HCT116 (cell line): ENCODE measurements around the gene PLCXD1. TPM values are rescaled to one million over a fixed set of nuclear protein-coding genes. Genes with fewer than 3 reads are reported as not detected.
A peak's percentile ranks its signal among the peaks of the same experiment; 100 is the strongest.

Experiments used
- ATAC-seq: fragments of 200-7000 bp; cut with Tn5 transposase; 2 replicates; pipeline ENCODE4 v1.9.1; 2020; ENCODE audit warnings: mild to moderate bottlenecking, moderate library complexity
- BruUV-seq: library from RNA; stranded (reverse); fragments of 400-500 nt; replicated peaks from 2 replicates; lab custom pipeline; 2021; lab: Mats Ljungman, UMichigan
- CTCF ChIA-PET: fragments of 300-600 bp; sonication (Branson Sonifier 250); formaldehyde crosslinking; loops from one replicate; lab custom pipeline; 2021; ENCODE audit warnings: antibody characterized with exemption; lab: Charles Lee
- POLR2A ChIA-PET: fragments of 300-600, 350-600 bp; sonication (Branson Sonifier 250); formaldehyde crosslinking; loops from one replicate; lab custom pipeline; 2021; ENCODE audit warnings: antibody characterized with exemption; lab: Charles Lee
- RAD21 ChIA-PET, 2 experiments: fragments of 300-600 bp; sonication (Branson Sonifier 250); formaldehyde crosslinking; loops; one replicate each; lab custom pipeline; 2023; ENCODE audit warnings: low total read pairs in 2 of 2; ENCODE audit not compliant: uncharacterized antibody in 2 of 2, unreplicated experiment in 2 of 2, low non-redundant PET in 1 of 2; lab: Charles Lee
- DNase-seq: peaks from one replicate; pipeline ENCODE4 v3.0.0-alpha.2; 2010; ENCODE audit warnings: low read depth, low spot score
- H2AFZ ChIP-seq: fragments of 200-600 bp; shearing (Covaris generic), sonication (generic); 2 replicates; pipeline ENCODE4 v1.6.1; 2017; ENCODE audit warnings: low read depth, mixed run types, mixed read lengths, antibody characterized with exemption, low read length; ENCODE audit not compliant: poor library complexity, severe bottlenecking
- H3K27ac ChIP-seq: 2 replicates; pipeline ENCODE4 v1.5.1; 2012; ENCODE audit warnings: low read depth, low read length
- H3K27me3 ChIP-seq: fragments of 200-600 bp; sonication (generic); 2 replicates; pipeline ENCODE4 v1.6.1; 2016; ENCODE audit warnings: mixed run types, low read length, mixed read lengths; ENCODE audit not compliant: insufficient read depth
- H3K36me3 ChIP-seq, 2 experiments: fragments of 200-500 bp in 1 of 2; fragments of 200-600 bp in 1 of 2; sonication (Bioruptor generic) in 1 of 2; sonication (generic) in 1 of 2; 2 replicates each; pipeline versions ENCODE4 v1.5.1 to v1.6.1; 2014 to 2016; ENCODE audit warnings: low read length in 2 of 2, inconsistent platforms in 1 of 2, mixed read lengths in 1 of 2, mixed run types in 1 of 2; ENCODE audit not compliant: insufficient read depth in 2 of 2, control insufficient read depth in 1 of 2
- H3K4me1 ChIP-seq, 2 experiments: fragments of 200-600 bp in 1 of 2; sonication (generic) in 1 of 2; 2 replicates each; pipeline versions ENCODE4 v1.5.1 to v1.6.1; 2012 to 2017; ENCODE audit warnings: low read length in 2 of 2, inconsistent platforms in 1 of 2, mild to moderate bottlenecking in 1 of 2, mixed read lengths in 1 of 2, mixed run types in 1 of 2, moderate library complexity in 1 of 2; ENCODE audit not compliant: insufficient read depth in 2 of 2, control insufficient read depth in 1 of 2
- H3K4me2 ChIP-seq: fragments of 200-600 bp; sonication (generic); 2 replicates; pipeline ENCODE4 v1.6.1; 2017; ENCODE audit warnings: mixed run types, low read length, mixed read lengths
- H3K4me3 ChIP-seq, 2 experiments: fragments of 200-600 bp in 1 of 2; sonication (generic) in 1 of 2; replicated peaks in 1 of 2; 2 replicates each; pipeline ENCODE4 v1.5.1; 2011 to 2016; ENCODE audit warnings: low read length in 2 of 2, control low read depth in 1 of 2, low read depth in 1 of 2, mild to moderate bottlenecking in 1 of 2, mixed read lengths in 1 of 2, mixed run types in 1 of 2
- H3K79me2 ChIP-seq: fragments of 200-600 bp; sonication (generic); 2 replicates; pipeline ENCODE4 v1.6.1; 2017; ENCODE audit warnings: mild to moderate bottlenecking, mixed run types, low read length, moderate library complexity, mixed read lengths; ENCODE audit not compliant: insufficient read depth
- H3K9ac ChIP-seq: fragments of 200-600 bp; sonication (generic); 2 replicates; pipeline ENCODE4 v1.6.1; 2016; ENCODE audit warnings: low read length, mixed read lengths
- H3K9me2 ChIP-seq: fragments of 200-600 bp; sonication (generic), shearing (Covaris generic); 2 replicates; pipeline ENCODE4 v1.6.1; 2017; ENCODE audit warnings: mixed run types, mild to moderate bottlenecking, moderate library complexity; ENCODE audit not compliant: insufficient read depth
- H3K9me3 ChIP-seq, 2 experiments: fragments of 200-500 bp in 1 of 2; fragments of 200-600 bp in 1 of 2; sonication (Bioruptor generic) in 1 of 2; sonication (generic) in 1 of 2; 2 replicates each; pipeline ENCODE4 v1.6.1; 2014 to 2017; ENCODE audit warnings: low read length in 2 of 2, mixed read lengths in 2 of 2, inconsistent platforms in 1 of 2, low read depth in 1 of 2, mild to moderate bottlenecking in 1 of 2, mixed run types in 1 of 2, moderate library complexity in 1 of 2; ENCODE audit not compliant: control insufficient read depth in 1 of 2, insufficient read depth in 1 of 2
- H4K20me1 ChIP-seq: fragments of 200-600 bp; sonication (generic), shearing (Covaris generic); 2 replicates; pipeline ENCODE4 v1.6.1; 2017; ENCODE audit warnings: mixed run types, mild to moderate bottlenecking, moderate library complexity; ENCODE audit not compliant: insufficient read depth
- CBX3 ChIP-seq: IDR thresholded peaks from 2 replicates; pipeline ENCODE4 v1.6.1; 2012; ENCODE audit warnings: low read depth
- ELF1 ChIP-seq: IDR thresholded peaks from 2 replicates; pipeline ENCODE4 v1.6.1; 2012; ENCODE audit warnings: low read depth, borderline replicate concordance
- FOSL1 ChIP-seq: IDR thresholded peaks from 2 replicates; pipeline ENCODE4 v1.6.1; 2012; ENCODE audit warnings: low read depth
- JUND ChIP-seq: IDR thresholded peaks from 2 replicates; pipeline ENCODE4 v1.6.1; 2012
- POLR2AphosphoS5 ChIP-seq: IDR thresholded peaks from 2 replicates; pipeline ENCODE4 v1.6.1; 2011; ENCODE audit warnings: mild to moderate bottlenecking, low read depth, low read length, moderate library complexity
- RAD21 ChIP-seq: IDR thresholded peaks from 2 replicates; pipeline ENCODE4 v1.6.1; 2012; ENCODE audit warnings: low read depth, mild to moderate bottlenecking
- REST ChIP-seq: IDR thresholded peaks from 2 replicates; pipeline ENCODE4 v1.6.1; 2012; ENCODE audit warnings: low read depth
- SIN3A ChIP-seq: IDR thresholded peaks from 2 replicates; pipeline ENCODE4 v1.6.1; 2012; ENCODE audit warnings: low read depth
- SP1 ChIP-seq: IDR thresholded peaks from 2 replicates; pipeline ENCODE4 v1.6.1; 2012; ENCODE audit warnings: low read depth
- TCF7L2 ChIP-seq: IDR thresholded peaks from 2 replicates; pipeline ENCODE4 v1.7.0; 2011; ENCODE audit warnings: borderline replicate concordance, inconsistent platforms; ENCODE audit not compliant: insufficient read depth, insufficient read length; ENCODE audit errors: extremely low read depth
- ZBTB33 ChIP-seq: IDR thresholded peaks from 2 replicates; pipeline ENCODE4 v1.6.1; 2011; ENCODE audit warnings: mild to moderate bottlenecking, low read length, moderate library complexity; ENCODE audit not compliant: insufficient replicate concordance; ENCODE audit errors: extremely low read depth
- ZFX ChIP-seq: fragments of 450-650 bp; IDR thresholded peaks from 2 replicates; pipeline ENCODE4 v1.6.1; 2017
- ZNF274 ChIP-seq: fragments of 200-500 bp; sonication (Bioruptor generic); IDR thresholded peaks from 2 replicates; pipeline ENCODE4 v1.6.1; 2014; ENCODE audit warnings: mild to moderate bottlenecking, low read depth, low read length, inconsistent platforms
- intact Hi-C: fragments of 100-400 bp; cut with micrococcal nuclease; formaldehyde crosslinking; loops from 2 replicates; pipeline ENCODE4 v1.10.0; 2022
- total RNA-seq: library from RNA; stranded (reverse); gene quantifications from one replicate; pipeline ENCODE4 v1.2.1, GENCODE V29; 2021; ENCODE audit not compliant: unreplicated experiment
- TF ChIP-seq, protein P1 (sequence below): IDR thresholded peaks from 2 replicates; pipeline ENCODE4 v1.6.1; 2012

PLCXD1 gene
- total RNA-seq, 1 experiment from 2014 or later: 26.3 TPM

DNA sequence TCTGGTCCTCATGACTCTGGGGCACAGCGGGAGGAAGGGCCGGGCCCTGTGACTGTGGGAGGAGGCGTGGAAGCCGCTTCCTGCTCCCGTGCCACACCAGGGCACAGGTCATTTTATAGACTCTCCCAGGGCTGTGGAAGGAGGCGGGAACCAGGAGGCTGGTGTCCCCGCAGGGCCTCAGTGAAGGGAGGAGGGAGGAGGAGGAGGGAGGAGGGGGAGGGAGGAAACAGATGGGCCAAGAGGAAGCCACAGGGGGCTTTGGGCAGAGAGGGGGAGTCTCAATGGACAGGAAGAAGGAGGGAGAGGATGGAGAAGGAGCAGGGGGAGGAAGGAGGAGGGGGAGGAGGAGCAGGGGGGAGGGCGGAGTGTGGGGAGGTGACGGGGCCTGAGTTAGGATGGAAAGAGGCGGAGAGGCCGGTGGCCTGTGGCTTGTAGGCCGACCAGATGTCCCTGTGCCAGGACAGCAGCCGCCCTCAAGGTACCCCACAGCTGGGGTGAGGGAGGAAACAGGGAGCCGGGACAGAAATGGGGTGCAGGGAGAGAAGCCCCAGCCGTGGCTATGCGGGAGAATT lies 6.2 kb upstream of the PLCXD1 start:
- Histone ChIP-seq H3K27ac (no peak overlapping the region), H3K79me2 (no peaks in the 10 kb centered on the region), H4K20me1 (no peaks in the 10 kb centered on the region), H2AFZ (no peak overlapping the region), H3K4me1 (peaks cover 0 to 23% of the 10 kb centered on the region in 2 experiments; a peak in 2 of 4 replicates), H3K36me3 (no peaks in the 10 kb centered on the region), H3K4me3 (no peak overlapping the region), H3K27me3 (no peaks in the 10 kb centered on the region), H3K9me3 (no peaks in the 10 kb centered on the region), H3K4me2 (no peak overlapping the region), H3K9ac (no peak overlapping the region), H3K9me2 (no peaks in the 10 kb centered on the region)
- TF ChIP-seq SP1: no peak
- TF ChIP-seq CBX3: no peak
- DNase-seq (no peak), ATAC-seq (no peak)
- intact Hi-C loops: loop anchor here (5.0 kb wide), 1 partner anchor 42 kb away; the partner anchor contains the start of gene GTPBP6
- no TSS peak for BruUV-seq
- RAD21 ChIA-PET: no interaction called here
- POLR2A ChIA-PET: no interaction called here
- CTCF ChIA-PET: no interaction called here

DNA sequence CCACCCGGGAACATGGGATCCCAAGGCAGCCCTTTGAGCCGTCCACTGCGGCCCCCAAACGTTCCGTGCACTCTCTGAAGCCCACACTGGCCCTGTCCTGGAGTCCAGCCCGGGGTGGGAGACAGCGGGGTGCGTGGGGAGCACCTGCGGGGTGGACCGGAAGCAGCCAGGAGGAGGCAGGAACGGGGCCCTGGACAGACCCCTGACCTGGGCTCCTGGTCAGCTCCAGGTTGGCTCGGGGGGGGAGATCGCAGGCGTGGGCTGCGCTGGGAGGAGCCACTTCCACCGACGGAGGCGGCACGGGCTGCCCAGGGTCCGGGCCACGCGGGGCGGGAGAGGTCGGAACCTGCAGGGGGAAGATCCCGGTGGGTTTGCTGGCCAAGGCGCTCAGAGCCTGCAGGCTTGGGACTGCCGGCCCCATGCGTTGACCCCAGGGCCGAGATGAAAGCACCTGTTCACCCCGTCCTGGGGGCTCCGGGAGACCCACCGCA lies 5.7 kb upstream of the PLCXD1 start:
- ChIA-PET POLR2A (no interaction called here), RAD21 (no interaction called here), CTCF (no interaction called here)
- peaks cover 0 to 23% of the 10 kb centered on the region in 2 experiments; a peak in 2 of 4 replicates for H3K4me1 ChIP-seq
- H3K27ac ChIP-seq: no peak overlapping the region; the same call in 1 of the 2 replicates
- no peaks in the 10 kb centered on the region for H3K79me2 ChIP-seq
- no peak overlapping the region for H2AFZ ChIP-seq
- peak overlapping the region; percentile 88 for H3K9ac ChIP-seq
- DNase-seq (no peak), ATAC-seq (peak; percentile 9)
- intact Hi-C loops: loop anchor here (5.0 kb wide), 1 partner anchor 42 kb away; the partner anchor contains the start of gene GTPBP6
- H3K4me2 ChIP-seq: peak overlapping the region; percentile 95
- no peaks in the 10 kb centered on the region for H3K36me3 ChIP-seq
- peak overlapping the region; percentile 56 to 78 for H3K4me3 ChIP-seq
- no peaks in the 10 kb centered on the region for H3K9me2 ChIP-seq
- H3K27me3 ChIP-seq: no peaks in the 10 kb centered on the region
- no peaks in the 10 kb centered on the region for H3K9me3 ChIP-seq
- no peaks in the 10 kb centered on the region for H4K20me1 ChIP-seq
- BruUV-seq: no TSS peak
- TF ChIP-seq CBX3 (no peak), JUND (no peak), RAD21 (no peak), ZFX (no peak), SIN3A (no peak), REST (no peak), ZNF274 (no peak), ZBTB33 (no peak), POLR2AphosphoS5 (no peak), SP1 (no peak), ELF1 (no peak), TCF7L2 (no peak), FOSL1 (no peak)
- TF ChIP-seq, protein P1, sequence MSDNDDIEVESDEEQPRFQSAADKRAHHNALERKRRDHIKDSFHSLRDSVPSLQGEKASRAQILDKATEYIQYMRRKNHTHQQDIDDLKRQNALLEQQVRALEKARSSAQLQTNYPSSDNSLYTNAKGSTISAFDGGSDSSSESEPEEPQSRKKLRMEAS: no peak
